ENCODE results near the gene TMEM225B. TPM values are rescaled to one million over a fixed set of nuclear protein-coding genes. Genes with fewer than 3 reads are reported as not detected.

The TMEM225B gene
- total and polyA plus RNA-seq, 2 of the 4 experiments (the other 2 are of a cell fraction), result 0.32 to 0.54 TPM

- Histone ChIP-seq H3K27ac (ENCODE audit: insufficient read depth, low read length) (no peak overlapping the region), H4K91ac (ENCODE audit: insufficient read depth, low read depth, low read length) (no peak overlapping the region), H4K5ac (ENCODE audit: low read depth, low read length) (no peak overlapping the region), H3K9me1 (ENCODE audit: insufficient read depth, low read length) (no peaks in the 10 kb centered on the region; the same call in 1 of the 2 replicates), H4K8ac (ENCODE audit: low read depth in 2 of 2, low read length in 2 of 2) (no peak overlapping the region), H2BK20ac (ENCODE audit: low read depth, low read length) (no peak overlapping the region), H2BK5ac (ENCODE audit: low read depth, low read length, poor library complexity, severe bottlenecking) (no peak overlapping the region), H2BK120ac (ENCODE audit: low read depth, low read length) (no peak overlapping the region), H3K4me1 (ENCODE audit: control insufficient read depth, insufficient read depth, low read length) (no peaks in the 10 kb centered on the region), H3K23ac (ENCODE audit: low read depth, low read length) (no peak overlapping the region), H2AK5ac (ENCODE audit: low read depth, low read length) (no peak overlapping the region), H3K14ac (replicated peaks; ENCODE audit: low read depth, low read length) (no peak overlapping the region), H3K9ac (ENCODE audit: low read depth, low read length) (no peak overlapping the region), H3K27me3 (ENCODE audit: control insufficient read depth, insufficient read depth, low read length) (no peaks in the 10 kb centered on the region), H3K36me3 (ENCODE audit: control insufficient read depth, insufficient read depth, low read length) (no peaks in the 10 kb centered on the region), H2BK15ac (ENCODE audit: low read depth, low read length) (no peak overlapping the region), H3K9me3 (ENCODE audit: control insufficient read depth, insufficient read depth, low read length) (no peaks in the 10 kb centered on the region), H3K18ac (ENCODE audit: low read depth, low read length) (no peak overlapping the region), H3K79me1 (ENCODE audit: low read depth in 1 of 2, low read length in 2 of 2) (no peaks in the 10 kb centered on the region), H3K56ac (ENCODE audit: extremely low read depth, insufficient read depth, low read length) (no peak overlapping the region), H3K4me2 (ENCODE audit: low read depth, low read length) (no peak overlapping the region), H2AK9ac (replicated peaks; ENCODE audit: low read depth, low read length, poor library complexity) (no peak overlapping the region), H3K4me3 (ENCODE audit: insufficient read depth, low read depth, low read length) (no peak overlapping the region), H4K20me1 (ENCODE audit: insufficient read depth, low read length) (no peaks in the 10 kb centered on the region), H2AFZ (replicated peaks; ENCODE audit: low read length, poor library complexity) (no peak overlapping the region), H3K4ac (ENCODE audit: low read depth, low read length) (no peak overlapping the region)
- intact Hi-C loops (cut with micrococcal nuclease), result no loop called here
- POLR2A ChIA-PET (ENCODE audit: unreplicated experiment), result no interaction called here
- CTCF ChIA-PET, result no interaction called here
- no TSS peak for BruUV-seq (replicated peaks)
- WGBS, 2 experiments (ENCODE audit: extremely low coverage in 2 of 2, insufficient read length in 1 of 2), result no CpG with 5 or more reads among the region's 2 CpGs
- dilution Hi-C loops (cut with HindIII; ENCODE audit: low sequenced_read_pairs, unreplicated experiment), result no loop called here
- in situ Hi-C loops (cut with MboI; ENCODE audit: low sequenced_read_pairs), result no loop called here
- ATAC-seq (ENCODE audit: low read depth), result no peak
- no peak for DNase-seq
- TF ChIP-seq MAFK (IDR thresholded peaks at IDR 0.05; ENCODE audit: low read depth, low read length), result peak; percentile 80
- TF ChIP-seq RCOR1 (IDR thresholded peaks at IDR 0.05; ENCODE audit: insufficient replicate concordance, low read length), result no peak
- no peak for TF ChIP-seq ELK1 (IDR thresholded peaks at IDR 0.05; ENCODE audit: borderline replicate concordance, low read depth, low read length)
- TF ChIP-seq, protein P1, sequence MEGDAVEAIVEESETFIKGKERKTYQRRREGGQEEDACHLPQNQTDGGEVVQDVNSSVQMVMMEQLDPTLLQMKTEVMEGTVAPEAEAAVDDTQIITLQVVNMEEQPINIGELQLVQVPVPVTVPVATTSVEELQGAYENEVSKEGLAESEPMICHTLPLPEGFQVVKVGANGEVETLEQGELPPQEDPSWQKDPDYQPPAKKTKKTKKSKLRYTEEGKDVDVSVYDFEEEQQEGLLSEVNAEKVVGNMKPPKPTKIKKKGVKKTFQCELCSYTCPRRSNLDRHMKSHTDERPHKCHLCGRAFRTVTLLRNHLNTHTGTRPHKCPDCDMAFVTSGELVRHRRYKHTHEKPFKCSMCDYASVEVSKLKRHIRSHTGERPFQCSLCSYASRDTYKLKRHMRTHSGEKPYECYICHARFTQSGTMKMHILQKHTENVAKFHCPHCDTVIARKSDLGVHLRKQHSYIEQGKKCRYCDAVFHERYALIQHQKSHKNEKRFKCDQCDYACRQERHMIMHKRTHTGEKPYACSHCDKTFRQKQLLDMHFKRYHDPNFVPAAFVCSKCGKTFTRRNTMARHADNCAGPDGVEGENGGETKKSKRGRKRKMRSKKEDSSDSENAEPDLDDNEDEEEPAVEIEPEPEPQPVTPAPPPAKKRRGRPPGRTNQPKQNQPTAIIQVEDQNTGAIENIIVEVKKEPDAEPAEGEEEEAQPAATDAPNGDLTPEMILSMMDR (conservative IDR thresholded peaks at IDR 0.05; ENCODE audit: low read depth, low read length), result no peak
These were observed 53.2 kb downstream of the TMEM225B start for GRCh38 chr7:99651290-99651689.

Measured in IMR-90 (cell line).